ENCODE measurements around the gene LASP1NB.

- TF ChIP-seq CTCF (IDR thresholded peaks at IDR 0.05) (no peak), POLR2A (IDR thresholded peaks at IDR 0.05; ENCODE audit: low read depth) (no peak), EP300 (IDR thresholded peaks at IDR 0.05) (no peak), POLR2AphosphoS5 (IDR thresholded peaks at IDR 0.05) (no peak)
Observed at GRCh38 chr17:38897671-38898290, 27.6 kb upstream of the LASP1NB start.

All from esophagus muscularis mucosa (tissue), 4 donors.